ENCODE measurements around the gene SAMD3. TPM values are rescaled to one million over a fixed set of nuclear protein-coding genes. Genes with fewer than 3 reads are reported as not detected.

Gene SAMD3
- total RNA-seq, 1 experiment from 2014 or later: not detected

- ATAC-seq: no peak
- in situ Hi-C loops (cut with HindIII; ENCODE audit: low pct_unique_long_range_greater_than_20kb, low sequenced_read_pairs) (no loop called here), intact Hi-C loops (cut with micrococcal nuclease; ENCODE audit: unreplicated experiment) (no loop called here)
- TF ChIP-seq SIN3A (IDR thresholded peaks at IDR 0.05; ENCODE audit: borderline replicate concordance, insufficient read depth, low read depth, low read length): no peak
- TF ChIP-seq TCF7L2 (IDR thresholded peaks at IDR 0.05; ENCODE audit: low read depth, low read length): no peak
- no peak for TF ChIP-seq REST (IDR thresholded peaks at IDR 0.05; ENCODE audit: insufficient read depth in 1 of 2, low read depth in 2 of 2, low read length in 1 of 2)
- no peak for TF ChIP-seq POLR2AphosphoS5 (IDR thresholded peaks at IDR 0.05; ENCODE audit: low read depth, low read length)
- TF ChIP-seq CTCF (IDR thresholded peaks at IDR 0.05): no peak
- DNase-seq (ENCODE audit: low read depth, low spot score): no peak
- POLR2A ChIA-PET: no interaction called here
- Histone ChIP-seq H3K27ac (ENCODE audit: low read length) (no peak overlapping the region), H3K9me3 (ENCODE audit: control insufficient read depth, insufficient read depth, low read depth, low read length) (no peaks in the 10 kb centered on the region), H3K4me3 (ENCODE audit: low read depth in 2 of 2, low read length in 2 of 2) (no peak overlapping the region), H3K36me3 (ENCODE audit: control insufficient read depth, insufficient read depth, low read length) (no peaks in the 10 kb centered on the region), H3K27me3 (ENCODE audit: control insufficient read depth, insufficient read depth, low read length) (no peaks in the 10 kb centered on the region), H3K4me1 (ENCODE audit: control insufficient read depth, insufficient read depth, low read length) (no peaks in the 10 kb centered on the region)
- BruUV-seq (replicated peaks): no TSS peak
- CTCF ChIA-PET: no interaction called here
These were observed 16.3 kb downstream of the SAMD3 start for GRCh38 chr6:130206479-130206878.

GRCh38 chr6:130204322-130204721, 18.4 kb downstream of the SAMD3 start:
- Histone ChIP-seq H3K36me3 (ENCODE audit: control insufficient read depth, insufficient read depth, low read length) (no peaks in the 10 kb centered on the region), H3K27ac (ENCODE audit: low read length) (no peak overlapping the region), H3K9me3 (ENCODE audit: control insufficient read depth, insufficient read depth, low read depth, low read length) (no peaks in the 10 kb centered on the region), H3K4me1 (ENCODE audit: control insufficient read depth, insufficient read depth, low read length) (no peaks in the 10 kb centered on the region), H3K4me3 (ENCODE audit: low read depth in 2 of 2, low read length in 2 of 2) (no peak overlapping the region), H3K27me3 (ENCODE audit: control insufficient read depth, insufficient read depth, low read length) (no peaks in the 10 kb centered on the region)
- TF ChIP-seq CTCF (IDR thresholded peaks at IDR 0.05) (no peak), REST (IDR thresholded peaks at IDR 0.05; ENCODE audit: insufficient read depth in 1 of 2, low read depth in 2 of 2, low read length in 1 of 2) (no peak), POLR2AphosphoS5 (IDR thresholded peaks at IDR 0.05; ENCODE audit: low read depth, low read length) (no peak), SIN3A (IDR thresholded peaks at IDR 0.05; ENCODE audit: borderline replicate concordance, insufficient read depth, low read depth, low read length) (no peak), TCF7L2 (IDR thresholded peaks at IDR 0.05; ENCODE audit: low read depth, low read length) (no peak)
- ATAC-seq (no peak), DNase-seq (ENCODE audit: low read depth, low spot score) (no peak)
- intact Hi-C loops (cut with micrococcal nuclease; ENCODE audit: unreplicated experiment): no loop called here
- ChIA-PET CTCF (no interaction called here), POLR2A (interaction anchor here (0.7 kb wide), 1 partner anchor 31 kb away, joined by 4 read pairs; no protein-coding TSS in a partner anchor)
- no TSS peak for BruUV-seq (replicated peaks)
- in situ Hi-C loops (cut with HindIII; ENCODE audit: low pct_unique_long_range_greater_than_20kb, low sequenced_read_pairs): no loop called here

Measured in Panc1 (cell line).